Endothelial cell of umbilical vein (primary cell): Measurements from ENCODE around the gene EEFSEC.

Experiments
- EZH2 ChIP-seq: IDR thresholded peaks from 2 replicates; pipeline ENCODE4 v1.6.1; 2012; ENCODE audit warnings: borderline replicate concordance, low read depth, mild to moderate bottlenecking, moderate library complexity, low read length, inconsistent platforms; ENCODE audit not compliant: severe bottlenecking
- FOS ChIP-seq: IDR thresholded peaks from 2 replicates; pipeline ENCODE4 v1.6.1; 2011; ENCODE audit warnings: mild to moderate bottlenecking, low read length, moderate library complexity, borderline replicate concordance; ENCODE audit not compliant: insufficient read depth

GRCh38 chr3:128194843-128195242, 41.6 kb downstream of the EEFSEC start:
- no peak for TF ChIP-seq EZH2
- no peak for TF ChIP-seq FOS
